RWPE2 (cell line): ENCODE measurements around the gene ALOX15.

Experiments
- ATAC-seq: fragments of 200-7000 bp; cut with Tn5 transposase; 3 replicates; pipeline ENCODE4 v1.9.1; 2021; ENCODE audit warnings: low read depth
- DNase-seq: peaks from one replicate; pipeline ENCODE4 v3.0.0-alpha.2; 2020; ENCODE audit warnings: low spot score
- H3K27ac ChIP-seq: fragments of 450-650 bp; 2 replicates; pipeline ENCODE4 v1.5.1; 2017; ENCODE audit warnings: mild to moderate bottlenecking; ENCODE audit not compliant: poor library complexity, severe bottlenecking
- H3K27me3 ChIP-seq: fragments of 250-450 bp; sonication (Bioruptor Pico); 2 replicates; pipeline ENCODE4 v1.5.1; 2021; ENCODE audit warnings: mild to moderate bottlenecking, moderate library complexity; ENCODE audit not compliant: insufficient read depth, poor library complexity, severe bottlenecking
- H3K36me3 ChIP-seq: fragments of 250-450 bp; sonication (Bioruptor Pico); 2 replicates; pipeline ENCODE4 v1.5.1; 2020; ENCODE audit warnings: low read depth, mild to moderate bottlenecking, moderate library complexity
- H3K4me1 ChIP-seq: fragments of 250-450 bp; sonication (Bioruptor Pico); 2 replicates; pipeline ENCODE4 v1.5.1; 2021; ENCODE audit warnings: mild to moderate bottlenecking, moderate library complexity; ENCODE audit not compliant: insufficient read depth, poor library complexity, severe bottlenecking
- H3K4me3 ChIP-seq: fragments of 250-450 bp; sonication (Bioruptor Pico); 2 replicates; pipeline ENCODE4 v1.5.1; 2021; ENCODE audit warnings: mild to moderate bottlenecking, moderate library complexity; ENCODE audit not compliant: severe bottlenecking
- H3K9me3 ChIP-seq: fragments of 250-450 bp; sonication (Bioruptor Pico); 2 replicates; pipeline ENCODE4 v1.5.1; 2021; ENCODE audit warnings: mild to moderate bottlenecking, moderate library complexity; ENCODE audit not compliant: severe bottlenecking
- TF ChIP-seq, protein P1 (sequence below): fragments of 450-650 bp; IDR thresholded peaks from one replicate; pipeline ENCODE4 v1.5.1; 2017; ENCODE audit warnings: mild to moderate bottlenecking, moderate library complexity; ENCODE audit not compliant: poor library complexity, severe bottlenecking

The ALOX15 gene

DNA sequence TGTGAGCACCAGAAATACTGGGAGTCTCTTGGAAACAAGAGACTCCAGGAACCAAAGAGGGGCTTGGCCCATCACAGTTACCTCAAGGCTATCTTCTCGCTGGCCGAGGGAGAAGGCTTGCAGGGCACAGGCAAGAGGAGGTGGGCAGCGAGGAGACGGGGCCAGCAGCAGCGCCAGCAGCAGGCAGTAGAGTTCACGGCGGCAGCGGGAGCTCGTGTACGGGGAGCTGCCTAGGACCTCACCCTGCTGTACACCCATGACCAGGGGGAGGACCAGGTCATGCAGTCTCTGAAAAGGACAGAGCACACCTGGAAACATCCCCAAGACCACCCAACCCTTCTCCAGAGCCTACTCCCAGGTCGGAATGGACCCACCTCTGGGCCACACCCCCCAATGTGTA, 31.7 kb upstream of the ALOX15 start:
- Histone ChIP-seq H3K27ac (no peak overlapping the region), H3K4me3 (no peak overlapping the region), H3K9me3 (no peaks in the 10 kb centered on the region), H3K36me3 (peaks cover 62% of the 10 kb centered on the region), H3K27me3 (no peaks in the 10 kb centered on the region), H3K4me1 (no peaks in the 10 kb centered on the region)
- DNase-seq (no peak), ATAC-seq (no peak)
- TF ChIP-seq, protein P1, sequence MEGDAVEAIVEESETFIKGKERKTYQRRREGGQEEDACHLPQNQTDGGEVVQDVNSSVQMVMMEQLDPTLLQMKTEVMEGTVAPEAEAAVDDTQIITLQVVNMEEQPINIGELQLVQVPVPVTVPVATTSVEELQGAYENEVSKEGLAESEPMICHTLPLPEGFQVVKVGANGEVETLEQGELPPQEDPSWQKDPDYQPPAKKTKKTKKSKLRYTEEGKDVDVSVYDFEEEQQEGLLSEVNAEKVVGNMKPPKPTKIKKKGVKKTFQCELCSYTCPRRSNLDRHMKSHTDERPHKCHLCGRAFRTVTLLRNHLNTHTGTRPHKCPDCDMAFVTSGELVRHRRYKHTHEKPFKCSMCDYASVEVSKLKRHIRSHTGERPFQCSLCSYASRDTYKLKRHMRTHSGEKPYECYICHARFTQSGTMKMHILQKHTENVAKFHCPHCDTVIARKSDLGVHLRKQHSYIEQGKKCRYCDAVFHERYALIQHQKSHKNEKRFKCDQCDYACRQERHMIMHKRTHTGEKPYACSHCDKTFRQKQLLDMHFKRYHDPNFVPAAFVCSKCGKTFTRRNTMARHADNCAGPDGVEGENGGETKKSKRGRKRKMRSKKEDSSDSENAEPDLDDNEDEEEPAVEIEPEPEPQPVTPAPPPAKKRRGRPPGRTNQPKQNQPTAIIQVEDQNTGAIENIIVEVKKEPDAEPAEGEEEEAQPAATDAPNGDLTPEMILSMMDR, result no peak

DNA sequence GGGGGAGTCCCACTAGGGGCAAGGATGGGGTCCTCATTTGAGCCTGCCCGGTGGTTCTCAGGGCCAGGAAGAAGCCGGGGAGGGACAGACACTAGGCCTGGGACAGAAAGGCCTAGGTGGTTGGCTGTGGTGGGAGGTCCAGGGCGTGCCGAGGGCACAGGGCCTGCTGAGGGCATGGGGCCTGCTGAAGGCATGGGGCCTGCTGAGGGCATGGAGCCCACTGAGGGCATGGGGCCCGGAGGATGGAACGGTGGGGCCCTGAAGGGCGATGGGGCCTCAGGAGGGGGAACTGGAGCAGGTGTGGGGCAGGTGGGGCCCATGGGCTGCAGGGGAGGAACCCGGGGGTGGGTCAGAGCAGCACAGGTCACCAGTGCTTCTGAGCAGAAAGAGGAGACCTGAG, 31.3 kb upstream of the ALOX15 start:
- Histone ChIP-seq H3K36me3 (peaks cover 58% of the 10 kb centered on the region), H3K27ac (no peak overlapping the region)

DNA sequence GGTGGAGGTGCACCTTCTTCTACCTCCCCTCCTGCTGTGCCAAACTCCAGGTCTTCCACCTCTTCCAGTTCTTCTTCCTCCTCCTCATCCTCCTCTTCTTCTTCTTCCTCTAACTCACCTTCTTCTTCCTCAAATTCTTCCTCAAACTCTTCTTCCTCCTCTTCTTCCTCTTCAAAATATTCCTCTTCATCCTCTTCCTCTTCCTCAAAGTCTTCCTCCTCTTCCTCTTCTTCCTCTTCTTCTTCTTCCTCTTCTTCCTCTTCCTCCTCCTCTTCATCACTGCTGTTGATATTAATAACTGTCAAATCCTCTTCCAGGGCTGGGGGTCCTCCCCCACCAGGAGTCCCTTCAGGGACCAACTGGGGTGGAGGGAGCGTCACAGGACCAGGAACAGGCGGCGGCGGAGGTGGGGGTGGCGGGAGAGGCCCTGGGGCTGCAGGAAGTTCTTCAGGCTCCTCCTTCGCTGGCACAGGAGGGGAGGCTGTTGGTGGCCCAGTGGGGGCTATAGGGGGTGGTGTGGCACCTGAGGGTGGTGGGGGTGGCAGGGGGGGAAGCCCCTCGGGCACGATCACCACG, 30.7 kb upstream of the ALOX15 start:
- Histone ChIP-seq H3K27me3 (no peaks in the 10 kb centered on the region), H3K4me1 (no peaks in the 10 kb centered on the region), H3K27ac (no peak overlapping the region), H3K4me3 (no peak overlapping the region), H3K36me3 (peaks cover 52% of the 10 kb centered on the region), H3K9me3 (no peaks in the 10 kb centered on the region)
- DNase-seq (no peak), ATAC-seq (no peak)
- TF ChIP-seq, protein P1, result no peak

More for the DNA sequence above, 31.3 kb upstream of the ALOX15 start:
- no peak for DNase-seq
- no peaks in the 10 kb centered on the region for H3K9me3 ChIP-seq
- ATAC-seq, result no peak
- H3K4me1 ChIP-seq, result no peaks in the 10 kb centered on the region
- no peaks in the 10 kb centered on the region for H3K27me3 ChIP-seq
- TF ChIP-seq, protein P1, result no peak
- H3K4me3 ChIP-seq, result no peak overlapping the region

DNA sequence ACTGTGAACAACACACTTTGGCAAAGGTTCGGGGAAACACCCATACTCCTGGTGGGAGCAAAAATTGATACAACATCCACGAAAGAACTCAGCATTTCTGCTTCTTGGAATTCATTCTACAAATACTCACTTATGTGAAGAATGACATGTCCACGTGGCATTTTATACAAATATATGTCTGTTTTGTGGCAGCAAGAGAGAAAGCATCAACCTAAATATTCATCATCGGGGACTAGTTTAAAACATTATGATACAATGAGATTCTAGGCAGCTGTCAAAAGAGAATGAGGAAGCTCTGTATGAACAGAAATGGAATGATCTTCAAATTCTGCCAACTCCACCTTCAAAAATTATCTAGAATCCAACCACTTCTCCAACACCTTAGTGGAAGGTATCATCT, 25.7 kb upstream of the ALOX15 start:
- ATAC-seq (no peak), DNase-seq (no peak)
- Histone ChIP-seq H3K27me3 (peaks cover 6% of the 10 kb centered on the region), H3K36me3 (peaks cover 10% of the 10 kb centered on the region; the same call in 1 of the 2 replicates), H3K27ac (no peak overlapping the region), H3K4me3 (no peak overlapping the region), H3K4me1 (no peaks in the 10 kb centered on the region), H3K9me3 (no peaks in the 10 kb centered on the region)
- TF ChIP-seq, protein P1, result no peak

DNA sequence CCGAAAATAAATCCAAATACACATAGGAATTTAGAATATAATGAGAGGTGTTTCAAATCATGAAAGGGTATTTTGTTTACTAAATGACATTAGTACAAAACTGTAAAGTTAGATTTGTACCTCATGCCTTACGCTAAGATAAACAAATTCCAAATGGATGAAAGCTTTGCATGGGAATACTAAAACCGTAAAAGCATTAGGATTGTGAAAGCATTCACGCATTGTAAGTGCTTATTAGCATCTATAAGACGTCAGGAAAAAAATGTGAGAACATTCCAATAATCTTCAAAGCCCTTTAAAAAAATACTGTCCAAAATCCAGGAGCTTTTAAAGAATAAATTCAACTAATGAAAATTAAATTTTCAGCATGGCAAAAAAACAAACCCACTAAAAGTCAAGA, 24.8 kb upstream of the ALOX15 start:
- DNase-seq, result no peak
- H3K27me3 ChIP-seq, result peaks cover 6% of the 10 kb centered on the region
- ATAC-seq, result no peak
- H3K9me3 ChIP-seq, result no peaks in the 10 kb centered on the region
- no peak overlapping the region for H3K4me3 ChIP-seq
- peaks cover 4% of the 10 kb centered on the region; the same call in 1 of the 2 replicates for H3K36me3 ChIP-seq
- H3K4me1 ChIP-seq, result no peaks in the 10 kb centered on the region
- TF ChIP-seq, protein P1, result no peak
- H3K27ac ChIP-seq, result no peak overlapping the region
